PC-3 (cell line): ENCODE measurements around the gene POLA2.

Experiments used
- CTCF ChIP-seq: fragments of 300-600 bp; sonication (generic); conservative IDR thresholded peaks from 2 replicates; pipeline ENCODE4 v1.5.1; 2017; ENCODE audit warnings: antibody characterized with exemption, low read depth, mild to moderate bottlenecking, low read length
- EZH2 ChIP-seq: fragments of 300-600 bp; sonication (generic); IDR thresholded peaks from one replicate; pipeline ENCODE4 v1.6.1; 2017; ENCODE audit warnings: antibody characterized with exemption, mild to moderate bottlenecking, low read length; ENCODE audit not compliant: unreplicated experiment
- EZH2phosphoT487 ChIP-seq: fragments of 300-600 bp; sonication (generic); IDR thresholded peaks from 2 replicates; pipeline ENCODE4 v1.6.1; 2018; ENCODE audit warnings: mild to moderate bottlenecking, antibody characterized with exemption, low read length, borderline replicate concordance

- TF ChIP-seq CTCF (no peak), EZH2phosphoT487 (no peak), EZH2 (no peak)
These were observed 44.0 kb upstream of the POLA2 start for GRCh38 chr11:65217441-65218423.
